OCI-LY7 (cell line): ENCODE results near the gene SPDYE3. TPM values are rescaled to one million over a fixed set of nuclear protein-coding genes. Genes with fewer than 3 reads are reported as not detected.
A peak's percentile ranks its signal among the peaks of the same experiment; 100 is the strongest.
"Not testable (repeated sequence)": the region's sequence is repeated elsewhere in the genome, so short reads cannot be mapped to it uniquely, and the experiment has no call there.

Experiments used
- BruUV-seq: library from RNA; stranded (reverse); fragments of 400-500 nt; replicated peaks from 2 replicates; lab custom pipeline; 2021; lab: Mats Ljungman, UMichigan
- CTCF ChIA-PET: fragments of 300-600 bp; sonication (Branson Sonifier 250); formaldehyde crosslinking; loops from one replicate; lab custom pipeline; 2022; ENCODE audit warnings: antibody characterized with exemption; ENCODE audit not compliant: unreplicated experiment; lab: Charles Lee
- POLR2A ChIA-PET: fragments of 300-600 bp; sonication (Branson Sonifier 250); formaldehyde crosslinking; loops from one replicate; lab custom pipeline; 2022; ENCODE audit warnings: antibody characterized with exemption; lab: Charles Lee
- DNase-seq: peaks from one replicate; pipeline ENCODE4 v3.0.0-alpha.2; 2015; ENCODE audit warnings: low spot score
- H2AFZ ChIP-seq: fragments of 200-600 bp; sonication (generic), shearing (Covaris generic); 2 replicates; pipeline ENCODE4 v1.6.1; 2014; ENCODE audit warnings: mild to moderate bottlenecking, antibody characterized with exemption, low read length, moderate library complexity
- H3K27ac ChIP-seq: fragments of 200-600 bp; sonication (generic); 2 replicates; pipeline ENCODE4 v1.5.1; 2014; ENCODE audit warnings: mixed run types, low read depth, mild to moderate bottlenecking, moderate library complexity, low read length, inconsistent platforms; ENCODE audit not compliant: poor library complexity, severe bottlenecking
- H3K36me3 ChIP-seq: fragments of 200-600 bp; sonication (generic); 2 replicates; pipeline ENCODE4 v1.6.1; 2014; ENCODE audit warnings: mild to moderate bottlenecking, antibody characterized with exemption, low read length, moderate library complexity, mixed read lengths; ENCODE audit not compliant: insufficient read depth
- H3K4me1 ChIP-seq: fragments of 200-600 bp; sonication (generic); 2 replicates; pipeline ENCODE4 v1.5.1; 2014; ENCODE audit warnings: mild to moderate bottlenecking, low read length; ENCODE audit not compliant: insufficient read depth, poor library complexity, severe bottlenecking
- H3K4me2 ChIP-seq: fragments of 200-600 bp; sonication (generic); 2 replicates; pipeline ENCODE4 v1.6.1; 2014; ENCODE audit warnings: mild to moderate bottlenecking, low read length
- H3K4me3 ChIP-seq: fragments of 200-600 bp; sonication (generic); 2 replicates; pipeline ENCODE4 v1.5.1; 2014; ENCODE audit warnings: mild to moderate bottlenecking, low read depth, low read length; ENCODE audit not compliant: poor library complexity, severe bottlenecking
- H3K79me2 ChIP-seq: fragments of 200-600 bp; sonication (generic); 2 replicates; pipeline ENCODE4 v1.6.1; 2016; ENCODE audit warnings: low read depth, mild to moderate bottlenecking, low read length, moderate library complexity, mixed read lengths; ENCODE audit not compliant: insufficient read depth
- H3K9me2 ChIP-seq: fragments of 200-600 bp; sonication (generic); 2 replicates; pipeline ENCODE4 v1.6.1; 2016; ENCODE audit warnings: mild to moderate bottlenecking, low read length, mixed read lengths; ENCODE audit not compliant: insufficient read depth
- H3K9me3 ChIP-seq: fragments of 200-600 bp; sonication (generic); 2 replicates; pipeline ENCODE4 v1.6.1; 2014; ENCODE audit warnings: mild to moderate bottlenecking, mixed run types, low read length, mixed read lengths
- H4K20me1 ChIP-seq: fragments of 200-600 bp; sonication (generic); 2 replicates; pipeline ENCODE4 v1.6.1; 2014; ENCODE audit warnings: mild to moderate bottlenecking, antibody characterized with exemption, low read length, moderate library complexity, mixed read lengths; ENCODE audit not compliant: insufficient read depth
- intact Hi-C: fragments of 100-400 bp; cut with micrococcal nuclease; formaldehyde crosslinking; loops from one replicate; pipeline ENCODE4 v1.10.0; 2022; ENCODE audit not compliant: unreplicated experiment
- total RNA-seq, 2 experiments: library from RNA; depleted of rRNA in 1 of 2; stranded (reverse); fragments of >200 nt in 1 of 2; shearing (Covaris generic) in 1 of 2; gene quantifications; 2 replicates each; pipeline ENCODE4 v1.2.3, GENCODE V29; 2014 to 2022
- TF ChIP-seq, protein P1 (sequence below): fragments of 200-600 bp; sonication (generic); conservative IDR thresholded peaks from 2 replicates; pipeline ENCODE4 v1.5.1; 2014; ENCODE audit warnings: mild to moderate bottlenecking, antibody characterized with exemption, low read length, moderate library complexity, mixed read lengths

SPDYE3 gene
- total RNA-seq, 2 experiments from 2014 or later: not detected

DNA sequence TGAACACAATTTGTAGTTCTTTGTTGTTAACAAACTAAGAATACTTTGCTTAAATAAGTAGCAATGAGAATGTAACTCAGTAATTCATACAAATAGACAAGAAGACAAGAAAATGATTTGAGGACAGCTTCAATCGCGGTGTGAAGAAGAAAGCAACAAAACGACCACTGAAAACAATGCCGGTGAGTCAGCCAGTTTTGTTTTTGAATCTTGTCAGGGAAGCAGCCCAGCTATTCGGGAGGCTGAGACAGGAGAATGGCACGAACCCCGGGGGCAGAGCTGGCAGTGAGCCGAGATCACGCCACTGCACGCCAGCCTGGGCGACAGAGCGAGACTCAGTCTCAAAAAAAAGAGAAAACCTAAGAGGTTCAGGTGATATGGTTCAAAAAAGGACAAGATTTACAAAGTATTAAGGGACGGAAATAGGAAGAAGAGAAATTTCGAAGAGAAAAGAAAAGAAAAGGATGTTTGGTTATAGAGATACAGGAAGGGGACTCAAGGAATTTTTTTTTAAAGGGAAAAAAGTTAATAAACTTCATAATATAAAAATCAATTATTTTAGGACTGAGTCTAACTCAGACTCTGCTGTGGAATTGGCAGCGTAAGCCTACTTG is 30.7 kb downstream of the SPDYE3 start:
- H3K4me3 ChIP-seq, POLR2A ChIA-PET, H3K9me2 ChIP-seq, H4K20me1 ChIP-seq, intact Hi-C loops, CTCF ChIA-PET, DNase-seq, H3K9me3 ChIP-seq, H3K27ac ChIP-seq, BruUV-seq, H2AFZ ChIP-seq: not testable (repeated sequence)
- H3K4me2 ChIP-seq: peak overlapping the region; percentile 85
- peaks cover 46% of the 10 kb centered on the region for H3K36me3 ChIP-seq
- peaks cover 54% of the 10 kb centered on the region for H3K79me2 ChIP-seq
- peaks cover 42% of the 10 kb centered on the region for H3K4me1 ChIP-seq

DNA sequence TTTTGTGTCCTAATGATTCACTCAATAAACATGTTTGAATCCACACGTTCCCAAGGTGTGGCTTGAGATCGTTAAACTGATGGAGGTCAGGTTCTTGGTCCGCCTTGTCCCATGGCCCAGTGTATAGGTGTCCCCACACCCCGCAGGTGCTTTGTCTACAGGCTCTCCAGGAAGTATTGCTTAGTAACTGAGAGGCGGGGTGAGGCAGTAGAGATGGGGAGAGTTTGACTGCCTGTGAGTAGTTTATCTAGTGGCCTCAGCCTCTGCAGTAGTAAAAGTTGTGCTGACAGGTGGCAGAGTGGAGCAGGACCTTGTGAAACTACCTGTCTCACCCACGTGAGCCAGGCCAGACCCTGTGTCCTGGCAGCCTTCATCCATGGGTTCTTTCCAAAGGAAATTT is 33.8 kb downstream of the SPDYE3 start:
- intact Hi-C loops: loop anchor here (10.0 kb wide), 1 partner anchor 206 kb away; no protein-coding TSS in a partner anchor

DNA sequence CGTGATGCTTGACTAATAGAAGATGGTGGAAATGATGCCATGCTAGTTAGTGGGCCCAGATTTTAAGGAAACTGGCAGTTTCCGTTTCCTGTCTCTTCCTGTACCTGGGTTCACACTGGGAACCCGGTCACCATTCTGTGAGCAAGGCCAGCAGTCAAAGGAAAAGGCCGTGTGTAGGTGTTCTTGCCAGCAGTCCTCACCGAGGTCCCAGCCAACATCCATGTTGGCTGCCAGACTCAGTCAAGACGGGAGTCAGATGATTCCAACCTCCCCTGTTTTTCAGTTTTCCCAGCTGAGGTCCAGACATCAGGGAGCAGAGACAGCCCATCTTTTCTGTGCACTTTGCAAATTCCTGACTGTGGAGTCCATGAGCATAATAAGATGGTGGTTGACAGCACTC is 35.3 kb downstream of the SPDYE3 start:
- H3K27ac ChIP-seq: no peak overlapping the region
- CTCF ChIA-PET: interaction anchor here (0.6 kb wide), 1 partner anchor 283 kb away, joined by 3 read pairs; no protein-coding TSS in a partner anchor
- intact Hi-C loops: loop anchor here (10.0 kb wide), 1 partner anchor 208 kb away; no protein-coding TSS in a partner anchor

More for the DNA sequence above, 33.8 kb downstream of the SPDYE3 start:
- Histone ChIP-seq H3K27ac (peak overlapping the region; percentile 43), H3K79me2 (peaks cover 45% of the 10 kb centered on the region), H3K4me2 (peak overlapping the region; percentile 35), H3K4me1 (peaks cover 55% of the 10 kb centered on the region), H3K36me3 (peaks cover 57% of the 10 kb centered on the region)
- DNase-seq: peak; percentile 48
- H2AFZ ChIP-seq, H4K20me1 ChIP-seq, POLR2A ChIA-PET, CTCF ChIA-PET, BruUV-seq, H3K4me3 ChIP-seq, H3K9me2 ChIP-seq, H3K9me3 ChIP-seq: not testable (repeated sequence)
- TF ChIP-seq, protein P1, sequence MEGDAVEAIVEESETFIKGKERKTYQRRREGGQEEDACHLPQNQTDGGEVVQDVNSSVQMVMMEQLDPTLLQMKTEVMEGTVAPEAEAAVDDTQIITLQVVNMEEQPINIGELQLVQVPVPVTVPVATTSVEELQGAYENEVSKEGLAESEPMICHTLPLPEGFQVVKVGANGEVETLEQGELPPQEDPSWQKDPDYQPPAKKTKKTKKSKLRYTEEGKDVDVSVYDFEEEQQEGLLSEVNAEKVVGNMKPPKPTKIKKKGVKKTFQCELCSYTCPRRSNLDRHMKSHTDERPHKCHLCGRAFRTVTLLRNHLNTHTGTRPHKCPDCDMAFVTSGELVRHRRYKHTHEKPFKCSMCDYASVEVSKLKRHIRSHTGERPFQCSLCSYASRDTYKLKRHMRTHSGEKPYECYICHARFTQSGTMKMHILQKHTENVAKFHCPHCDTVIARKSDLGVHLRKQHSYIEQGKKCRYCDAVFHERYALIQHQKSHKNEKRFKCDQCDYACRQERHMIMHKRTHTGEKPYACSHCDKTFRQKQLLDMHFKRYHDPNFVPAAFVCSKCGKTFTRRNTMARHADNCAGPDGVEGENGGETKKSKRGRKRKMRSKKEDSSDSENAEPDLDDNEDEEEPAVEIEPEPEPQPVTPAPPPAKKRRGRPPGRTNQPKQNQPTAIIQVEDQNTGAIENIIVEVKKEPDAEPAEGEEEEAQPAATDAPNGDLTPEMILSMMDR: peak; percentile 34; the same call in 1 of the 2 replicates

DNA sequence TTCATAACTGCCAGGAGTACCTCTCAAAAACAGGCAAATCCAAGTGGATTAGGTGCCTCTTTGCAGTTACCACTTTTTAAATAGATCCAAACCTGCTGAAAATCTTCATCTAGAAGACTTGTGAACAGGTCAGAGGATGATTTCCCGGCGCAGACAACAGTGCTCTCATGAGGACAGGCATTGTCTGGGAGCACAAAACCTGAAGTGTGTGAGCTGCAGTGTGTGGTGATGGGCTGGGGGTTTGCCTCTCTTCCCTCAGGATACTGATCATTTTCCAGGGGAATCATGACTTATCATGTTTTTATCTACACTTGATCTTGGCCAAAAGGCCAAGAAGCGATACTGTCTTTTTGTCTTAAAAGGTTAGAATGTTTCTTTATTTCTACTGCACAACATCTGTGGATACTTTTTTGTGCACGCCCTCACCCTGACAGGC is 36.6 kb downstream of the SPDYE3 start:
- H2AFZ ChIP-seq, BruUV-seq, H3K9me3 ChIP-seq, H4K20me1 ChIP-seq, H3K9me2 ChIP-seq, POLR2A ChIA-PET: not testable (repeated sequence)
- intact Hi-C loops: loop anchor here (10.0 kb wide), 1 partner anchor 209 kb away; no protein-coding TSS in a partner anchor
- Histone ChIP-seq H3K4me2 (peak overlapping the region; percentile 93), H3K4me3 (peak overlapping the region; percentile 57), H3K27ac (peak overlapping the region; percentile 89), H3K36me3 (peaks cover 73% of the 10 kb centered on the region), H3K79me2 (peaks cover 28% of the 10 kb centered on the region; the same call in 1 of the 2 replicates), H3K4me1 (peaks cover 49% of the 10 kb centered on the region)
- DNase-seq: peak; percentile 28
- CTCF ChIA-PET: interaction anchor here (0.5 kb wide), 1 partner anchor 76 kb away, joined by 3 read pairs; no protein-coding TSS in a partner anchor

More for the DNA sequence above, 35.3 kb downstream of the SPDYE3 start:
- H3K9me3 ChIP-seq: no peaks in the 10 kb centered on the region
- BruUV-seq: no TSS peak
- TF ChIP-seq, protein P1: no peak
- peaks cover 37% of the 10 kb centered on the region; the same call in 1 of the 2 replicates for H3K79me2 ChIP-seq
- H3K36me3 ChIP-seq: peaks cover 68% of the 10 kb centered on the region
- no peaks in the 10 kb centered on the region for H3K9me2 ChIP-seq
- peaks cover 8% of the 10 kb centered on the region; the same call in 1 of the 2 replicates for H4K20me1 ChIP-seq
- no peak overlapping the region; the same call in 1 of the 2 replicates for H3K4me2 ChIP-seq
- H3K4me3 ChIP-seq: no peak overlapping the region
- H2AFZ ChIP-seq: no peak overlapping the region
- H3K4me1 ChIP-seq: peaks cover 49% of the 10 kb centered on the region
- DNase-seq: no peak
- POLR2A ChIA-PET: no interaction called here
